H1 (cell line): ENCODE measurements around the gene CES4A. TPM values are rescaled to one million over a fixed set of nuclear protein-coding genes. Genes with fewer than 3 reads are reported as not detected.

Experiments used
- CTCF ChIA-PET: fragments of 300-600 bp; sonication (Branson Sonifier 250); formaldehyde crosslinking; loops from one replicate; lab custom pipeline; 2021; ENCODE audit not compliant: partially characterized antibody; lab: Charles Lee
- POLR2A ChIA-PET: fragments of 300-600 bp; sonication (Branson Sonifier 250); formaldehyde crosslinking; loops from one replicate; lab custom pipeline; 2021; ENCODE audit warnings: inconsistent platforms; ENCODE audit not compliant: partially characterized antibody; lab: Charles Lee
- DNase-seq, 2 experiments: peaks; one replicate each; pipeline versions ENCODE4 v3.0.0 to v3.0.0-alpha.2; 2010 to 2022; ENCODE audit warnings: low spot score in 2 of 2, low read depth in 1 of 2, mixed read lengths in 1 of 2
- FAIRE-seq: peaks from 2 replicates; lab custom pipeline; 2011; peaks lifted over from hg19 to GRCh38; lab: Jason Lieb, UNC
- H2AFZ ChIP-seq: 2 replicates; pipeline ENCODE4 v1.8.1; 2012; ENCODE audit warnings: low read length, inconsistent platforms
- H2AK5ac ChIP-seq: 2 replicates; pipeline ENCODE4 v1.6.1; 2013; ENCODE audit warnings: low read depth, low read length
- H2BK120ac ChIP-seq: replicated peaks from 2 replicates; pipeline ENCODE3; 2013; ENCODE audit warnings: low read depth, low read length, inconsistent platforms
- H2BK12ac ChIP-seq: 2 replicates; pipeline ENCODE4 v1.6.1; 2013; ENCODE audit warnings: low read depth, low read length
- H2BK15ac ChIP-seq: 2 replicates; pipeline ENCODE4 v1.6.1; 2013; ENCODE audit warnings: low read length
- H2BK20ac ChIP-seq: 2 replicates; pipeline ENCODE4 v1.6.1; 2013; ENCODE audit warnings: low read length
- H2BK5ac ChIP-seq: 2 replicates; pipeline ENCODE4 v1.6.1; 2013; ENCODE audit warnings: low read depth, low read length
- H3K14ac ChIP-seq: 2 replicates; pipeline ENCODE4 v1.6.1; 2013; ENCODE audit warnings: inconsistent platforms; ENCODE audit not compliant: insufficient read length
- H3K18ac ChIP-seq: 2 replicates; pipeline ENCODE4 v1.6.1; 2013; ENCODE audit warnings: low read length; ENCODE audit errors: extremely low read depth
- H3K23ac ChIP-seq: 2 replicates; pipeline ENCODE4 v1.6.1; 2013; ENCODE audit warnings: inconsistent platforms; ENCODE audit not compliant: insufficient read length
- H3K23me2 ChIP-seq: 2 replicates; pipeline ENCODE4 v1.6.1; 2013; ENCODE audit warnings: low read depth, low read length
- H3K27ac ChIP-seq: 2 replicates; pipeline ENCODE4 v1.6.1; 2011; ENCODE audit warnings: low read depth, low read length, inconsistent platforms
- H3K27me3 ChIP-seq, 4 experiments: replicated peaks in 1 of 4; 1 replicate in 1 of 4; 2 replicates in 3 of 4; pipeline versions ENCODE4 v1.6.1 to v1.8.1; 2011 to 2013; ENCODE audit warnings: low read length in 3 of 4, mild to moderate bottlenecking in 3 of 4, inconsistent platforms in 2 of 4, mixed read lengths in 2 of 4, moderate library complexity in 1 of 4; ENCODE audit not compliant: control insufficient read depth in 3 of 4, insufficient read depth in 3 of 4; ENCODE audit errors: extremely low read depth in 1 of 4
- H3K36me3 ChIP-seq, 4 experiments: 2 replicates each; pipeline versions ENCODE4 v1.6.1 to v1.8.1; 2011 to 2013; ENCODE audit warnings: mild to moderate bottlenecking in 4 of 4, low read length in 3 of 4, moderate library complexity in 2 of 4, control low read depth in 1 of 4, inconsistent platforms in 1 of 4; ENCODE audit not compliant: insufficient read depth in 4 of 4, control insufficient read depth in 2 of 4
- H3K4ac ChIP-seq: replicated peaks from 2 replicates; pipeline ENCODE3; 2013; ENCODE audit warnings: low read length, low read depth, mixed read lengths, inconsistent platforms; ENCODE audit not compliant: insufficient read length
- H3K4me1 ChIP-seq, 4 experiments: replicated peaks in 1 of 4; 1 replicate in 1 of 4; 2 replicates in 3 of 4; pipeline versions ENCODE4 v1.6.1 to v1.8.1; 2011 to 2013; ENCODE audit warnings: low read length in 3 of 4, inconsistent platforms in 2 of 4, mixed read lengths in 1 of 4; ENCODE audit not compliant: insufficient read depth in 4 of 4, control insufficient read depth in 3 of 4
- H3K4me2 ChIP-seq, 2 experiments: 2 replicates each; pipeline versions ENCODE4 v1.6.1 to v1.8.1; 2011 to 2013; ENCODE audit warnings: low read depth in 2 of 2, low read length in 2 of 2, control low read depth in 1 of 2, inconsistent platforms in 1 of 2, mild to moderate bottlenecking in 1 of 2; ENCODE audit not compliant: insufficient read depth in 1 of 2
- H3K4me3 ChIP-seq, 4 experiments: fragments of 200-600, 300-600 bp in 1 of 4; sonication (generic), shearing (Covaris generic), sonication (Bioruptor Twin) in 1 of 4; 2 replicates each; pipeline versions ENCODE4 v1.5.1 to v1.8.1; 2011 to 2016; ENCODE audit warnings: low read length in 4 of 4, low read depth in 3 of 4, control low read depth in 2 of 4, inconsistent platforms in 2 of 4, mild to moderate bottlenecking in 2 of 4, mixed read lengths in 1 of 4, moderate library complexity in 1 of 4; ENCODE audit not compliant: insufficient read depth in 2 of 4; ENCODE audit errors: extremely low read depth in 1 of 4
- H3K56ac ChIP-seq: replicated peaks from 2 replicates; pipeline ENCODE3; 2013; ENCODE audit warnings: low read depth, mild to moderate bottlenecking, mixed read lengths, low read length, inconsistent platforms; ENCODE audit not compliant: insufficient read length
- H3K79me1 ChIP-seq: 2 replicates; pipeline ENCODE4 v1.6.1; 2013; ENCODE audit warnings: low read depth, low read length, control low read depth
- H3K79me2 ChIP-seq, 2 experiments: 2 replicates each; pipeline versions ENCODE4 v1.6.1 to v1.8.1; 2012 to 2013; ENCODE audit warnings: low read length in 2 of 2, mild to moderate bottlenecking in 2 of 2, inconsistent platforms in 1 of 2; ENCODE audit not compliant: insufficient read depth in 2 of 2, control insufficient read depth in 1 of 2
- H3K9ac ChIP-seq, 4 experiments: replicated peaks in 1 of 4; 1 replicate in 1 of 4; 2 replicates in 3 of 4; pipeline versions ENCODE4 v1.6.1 to v1.8.1; 2011 to 2013; ENCODE audit warnings: low read depth in 3 of 4, low read length in 3 of 4, control low read depth in 2 of 4, mild to moderate bottlenecking in 2 of 4, moderate library complexity in 2 of 4, inconsistent platforms in 1 of 4; ENCODE audit errors: extremely low read depth in 1 of 4
- H3K9me3 ChIP-seq, 2 experiments: 2 replicates each; pipeline versions ENCODE4 v1.6.1 to v1.8.1; 2012 to 2013; ENCODE audit warnings: mild to moderate bottlenecking in 2 of 2, moderate library complexity in 2 of 2, control low read depth in 1 of 2, inconsistent platforms in 1 of 2, low read depth in 1 of 2, low read length in 1 of 2, mixed read lengths in 1 of 2; ENCODE audit not compliant: insufficient read depth in 2 of 2
- H4K20me1 ChIP-seq, 2 experiments: replicated peaks in 1 of 2; 2 replicates each; pipeline versions ENCODE3 to v1.8.1; 2011 to 2013; ENCODE audit warnings: inconsistent platforms in 2 of 2, low read length in 2 of 2, mild to moderate bottlenecking in 1 of 2; ENCODE audit not compliant: insufficient read depth in 2 of 2, control insufficient read depth in 1 of 2
- H4K5ac ChIP-seq: 2 replicates; pipeline ENCODE4 v1.6.1; 2013; ENCODE audit warnings: low read length, low read depth, mixed read lengths, inconsistent platforms; ENCODE audit not compliant: insufficient read length
- H4K8ac ChIP-seq: 2 replicates; pipeline ENCODE4 v1.8.0; 2013; ENCODE audit warnings: mild to moderate bottlenecking, moderate library complexity, low read length, inconsistent platforms; ENCODE audit not compliant: insufficient read depth; ENCODE audit errors: extremely low read depth
- H4K91ac ChIP-seq: replicated peaks from 2 replicates; pipeline ENCODE3; 2013; ENCODE audit warnings: low read length, mixed read lengths, inconsistent platforms; ENCODE audit not compliant: insufficient read length
- CHD2 ChIP-seq: IDR thresholded peaks from 2 replicates; pipeline ENCODE4 v1.6.1; 2012; ENCODE audit warnings: low read length, improper control_type of control experiment
- GTF2F1 ChIP-seq: IDR thresholded peaks from 2 replicates; pipeline ENCODE4 v1.6.1; 2012; ENCODE audit warnings: low read depth, low read length, improper control_type of control experiment, borderline replicate concordance
- HDAC6 ChIP-seq: IDR thresholded peaks from one replicate; pipeline ENCODE4 v1.7.1; 2012; ENCODE audit warnings: low read depth, mild to moderate bottlenecking, inconsistent platforms, low read length, moderate library complexity
- KDM1A ChIP-seq: fragments of 200-600, 300-600 bp; sonication (generic); IDR thresholded peaks from 2 replicates; pipeline ENCODE4 v1.7.1; 2016; ENCODE audit warnings: mild to moderate bottlenecking, low read length, borderline replicate concordance
- NANOG ChIP-seq: IDR thresholded peaks from 2 replicates; pipeline ENCODE4 v1.6.1; 2011; ENCODE audit warnings: low read length, low read depth, mild to moderate bottlenecking, inconsistent platforms; ENCODE audit not compliant: insufficient read depth, poor library complexity, severe bottlenecking
- RBBP5 ChIP-seq: IDR thresholded peaks from 2 replicates; pipeline ENCODE4 v1.7.1; 2012; ENCODE audit warnings: low read depth, mild to moderate bottlenecking, inconsistent platforms, low read length, moderate library complexity, borderline replicate concordance
- SAP30 ChIP-seq: fragments of 300-600 bp; sonication (generic); IDR thresholded peaks from 2 replicates; pipeline ENCODE4 v1.7.1; 2012; ENCODE audit warnings: low read length, moderate library complexity, mild to moderate bottlenecking, inconsistent platforms; ENCODE audit not compliant: insufficient read depth, insufficient replicate concordance
- SRF ChIP-seq: IDR thresholded peaks from 2 replicates; pipeline ENCODE4 v1.6.1; 2011; ENCODE audit warnings: mild to moderate bottlenecking, low read depth, low read length, moderate library complexity
- TAF7 ChIP-seq: optimal IDR thresholded peaks from 2 replicates; pipeline ENCODE3; 2011; ENCODE audit warnings: low read depth, mild to moderate bottlenecking, inconsistent platforms, low read length, moderate library complexity, borderline replicate concordance
- TBP ChIP-seq: IDR thresholded peaks from 2 replicates; pipeline ENCODE4 v1.6.1; 2011; ENCODE audit warnings: low read depth, low read length, improper control_type of control experiment
- WGBS, 2 experiments: shearing (Covaris generic) in 1 of 2; methylation state at CpG; one replicate each; pipeline versions ENCODE4 v1.1.6 to v1.1.7; 2013 to 2015; ENCODE audit warnings: low lambda C conversion rate in 2 of 2, mixed read lengths in 2 of 2, inconsistent platforms in 1 of 2, low coverage in 1 of 2, missing lambda C conversion rate in 1 of 2; ENCODE audit not compliant: insufficient replicate concordance in 2 of 2, insufficient coverage in 1 of 2, insufficient read length in 1 of 2; ENCODE audit errors: extremely low coverage in 1 of 2, missing lambda C conversion rate in 1 of 2; 5-methylcytosine and 5-hydroxymethylcytosine counted together
- polyA plus RNA-seq, 7 experiments: library from polyadenylated mRNA; depleted of rRNA in 3 of 7; stranded (reverse) in 5 of 7; unstranded in 2 of 7; fragments of >200 nt in 5 of 7; fragments of 200-250 nt in 2 of 7; gene quantifications; 1 replicate in 5 of 7; 2 replicates in 1 of 7; 4 replicates in 1 of 7; pipeline versions ENCODE4 v1.2.1 to v1.2.3, GENCODE V29; 2011 to 2013; ENCODE audit warnings: missing spikeins in 2 of 7, mixed read lengths in 2 of 7
- total RNA-seq: library from RNA; stranded (reverse); fragmentation: NEBNext Ultra II Directional; extraction: Animal tissue kit (Norgen Biotek cat#: 25700); gene quantifications from 2 replicates; pipeline ENCODE4 v1.2.1, GENCODE V29; 2021
- TF ChIP-seq, protein P1 (sequence below): IDR thresholded peaks from 2 replicates; pipeline ENCODE4 v1.6.1; 2011; ENCODE audit warnings: low read depth, mild to moderate bottlenecking, low read length; ENCODE audit not compliant: insufficient read depth

Gene CES4A
- total and polyA plus RNA-seq, 2 of the 8 experiments (the other 6 are each of a cell fraction or from before 2014, with no cell fraction given) = 0.93 to 1.5 TPM

DNA sequence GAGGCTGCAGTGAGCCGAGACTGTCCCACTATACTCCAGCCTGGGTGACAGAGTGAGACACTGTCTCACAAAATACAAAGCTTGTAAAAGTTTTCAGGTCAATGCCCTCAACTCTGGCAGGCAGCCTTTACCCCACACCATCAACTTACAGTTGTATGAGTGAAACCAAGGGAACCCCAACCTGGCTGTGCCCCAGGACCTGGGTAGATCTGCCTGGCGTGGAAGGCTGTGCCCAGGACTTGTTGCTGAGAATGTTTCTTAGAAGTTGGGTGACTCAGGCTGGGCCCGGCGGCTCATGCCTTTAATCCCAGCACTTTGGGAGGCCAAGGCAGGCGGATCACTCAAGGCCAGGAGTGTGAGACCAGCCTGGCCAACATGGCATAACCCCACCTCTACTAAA lies 19.5 kb upstream of the CES4A start:
- H3K14ac ChIP-seq = no peak overlapping the region
- POLR2A ChIA-PET = no interaction called here

More for the DNA sequence above, 19.5 kb upstream of the CES4A start:
- no peak overlapping the region for H2BK12ac ChIP-seq
- H3K79me2 ChIP-seq = no peaks in the 10 kb centered on the region
- no peak overlapping the region for H4K8ac ChIP-seq
- no peak overlapping the region for H3K27ac ChIP-seq
- no peaks in the 10 kb centered on the region for H3K23me2 ChIP-seq
- no peak overlapping the region for H2AK5ac ChIP-seq
- H3K79me1 ChIP-seq = no peaks in the 10 kb centered on the region
- TF ChIP-seq KDM1A (no peak), HDAC6 (no peak), SAP30 (no peak), CHD2 (no peak), TBP (no peak), SRF (no peak), NANOG (no peak), TAF7 (no peak), RBBP5 (no peak), GTF2F1 (no peak)
- TF ChIP-seq, protein P1, sequence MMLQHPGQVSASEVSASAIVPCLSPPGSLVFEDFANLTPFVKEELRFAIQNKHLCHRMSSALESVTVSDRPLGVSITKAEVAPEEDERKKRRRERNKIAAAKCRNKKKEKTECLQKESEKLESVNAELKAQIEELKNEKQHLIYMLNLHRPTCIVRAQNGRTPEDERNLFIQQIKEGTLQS = no peak
- H3K27me3 ChIP-seq = no peaks in the 10 kb centered on the region
- H4K20me1 ChIP-seq = peaks cover 0 to 1% of the 10 kb centered on the region in 2 experiments
- H3K4me1 ChIP-seq = no peaks in the 10 kb centered on the region
- no peak overlapping the region for H3K9ac ChIP-seq
- no peak overlapping the region for H2AFZ ChIP-seq
- no peak overlapping the region for H4K5ac ChIP-seq
- no peak overlapping the region for H3K4me2 ChIP-seq
- no peak overlapping the region for H3K18ac ChIP-seq
- H2BK15ac ChIP-seq = no peak overlapping the region
- DNase-seq (no peak), FAIRE-seq (no peak)
- 90% methylated on average over 5 of the region's 5 CpGs; no CpG with 5 or more reads in 1 of the 2 experiments for WGBS, 2 experiments
- no peaks in the 10 kb centered on the region for H3K36me3 ChIP-seq
- H3K56ac ChIP-seq = no peak overlapping the region
- H2BK20ac ChIP-seq = no peak overlapping the region
- no peak overlapping the region for H3K4ac ChIP-seq
- H2BK120ac ChIP-seq = no peak overlapping the region
- no peak overlapping the region for H2BK5ac ChIP-seq
- CTCF ChIA-PET = interaction anchor here (0.6 to 3.6 kb wide), 6 partner anchors 9 to 194 kb away, joined by 3 to 10 read pairs (median 6); no protein-coding TSS in a partner anchor
- H3K9me3 ChIP-seq = no peaks in the 10 kb centered on the region
- H3K4me3 ChIP-seq = no peak overlapping the region
- no peak overlapping the region for H3K23ac ChIP-seq
- no peak overlapping the region for H4K91ac ChIP-seq
